Right atrium auricular region (tissue), 2 donors: ENCODE results near the gene DGCR6L. TPM values are rescaled to one million over a fixed set of nuclear protein-coding genes. Genes with fewer than 3 reads are reported as not detected.

Experiments
- DNase-seq: peaks from one replicate; pipeline ENCODE4 v3.0.0-alpha.2; 2019; ENCODE audit warnings: low spot score
- H3K27ac ChIP-seq, 2 donors: fragments of 200-600 bp; sonication (generic); 1 replicate in 1 of 2; 2 replicates in 1 of 2; pipeline ENCODE4 v1.5.1; 2016 to 2019
- H3K27me3 ChIP-seq, 2 donors: fragments of 200-600 bp; sonication (generic); one replicate each; pipeline versions ENCODE4 v1.5.1 to v1.6.0; 2017 to 2019
- H3K36me3 ChIP-seq: fragments of 200-600 bp; sonication (generic); one replicate; pipeline ENCODE4 v1.5.1; 2016
- H3K4me1 ChIP-seq, 2 donors: fragments of 200-600 bp; sonication (generic); one replicate each; pipeline versions ENCODE4 v1.5.1 to v1.6.0; 2017 to 2019
- H3K4me3 ChIP-seq, 2 donors: fragments of 200-600 bp; sonication (generic); 1 replicate in 1 of 2; 2 replicates in 1 of 2; pipeline ENCODE4 v1.5.1; 2017 to 2019; ENCODE audit warnings: mild to moderate bottlenecking in 1 of 2, moderate library complexity in 1 of 2
- H3K9me3 ChIP-seq, 2 donors: fragments of 200-600 bp; sonication (generic); one replicate each; pipeline ENCODE4 v1.5.1; 2019
- total RNA-seq, 2 donors: library from RNA; depleted of rRNA; stranded (reverse); fragments of >200 nt; gene quantifications; one replicate each; pipeline ENCODE4 v1.1.0, GENCODE V29; 2016
- TF ChIP-seq, protein P1 (sequence below), 2 donors: fragments of 200-600 bp; sonication (generic); IDR thresholded peaks; one replicate each; pipeline ENCODE4 v1.5.1; 2019; ENCODE audit warnings: antibody characterized with exemption in 2 of 2

DGCR6L gene
- total RNA-seq, 2 donors from 2014 or later = 60.4 to 64.3 TPM

DNA sequence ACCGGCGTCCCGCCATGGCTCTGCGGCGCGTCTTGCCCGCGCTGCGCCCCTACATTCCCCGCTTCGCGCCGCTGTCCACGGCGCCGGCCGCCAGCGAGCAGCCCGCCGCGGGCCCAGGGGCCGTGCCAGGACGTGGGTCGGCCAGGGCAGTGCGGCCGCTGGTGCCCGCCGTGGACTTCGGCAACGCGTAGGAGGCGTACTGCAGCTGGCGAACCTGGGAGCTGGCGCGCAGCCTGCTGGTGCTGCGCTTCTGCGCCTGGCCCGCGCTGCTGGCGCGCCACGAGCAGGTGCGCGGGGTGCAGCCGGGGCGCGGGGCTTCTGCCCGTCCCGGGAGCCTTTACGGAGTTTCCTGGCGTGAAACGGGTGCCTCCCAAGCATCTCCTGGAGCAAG lies 20.1 kb downstream of the DGCR6L start:
- Histone ChIP-seq H3K4me1 (peaks cover 0 to 19% of the 10 kb centered on the region in 2 donors), H3K36me3 (no peaks in the 10 kb centered on the region), H3K9me3 (no peaks in the 10 kb centered on the region), H3K27ac (no peak overlapping the region), H3K27me3 (no peaks in the 10 kb centered on the region), H3K4me3 (peak overlapping the region; percentile 54 to 60)
- no peak for DNase-seq
- TF ChIP-seq, protein P1, sequence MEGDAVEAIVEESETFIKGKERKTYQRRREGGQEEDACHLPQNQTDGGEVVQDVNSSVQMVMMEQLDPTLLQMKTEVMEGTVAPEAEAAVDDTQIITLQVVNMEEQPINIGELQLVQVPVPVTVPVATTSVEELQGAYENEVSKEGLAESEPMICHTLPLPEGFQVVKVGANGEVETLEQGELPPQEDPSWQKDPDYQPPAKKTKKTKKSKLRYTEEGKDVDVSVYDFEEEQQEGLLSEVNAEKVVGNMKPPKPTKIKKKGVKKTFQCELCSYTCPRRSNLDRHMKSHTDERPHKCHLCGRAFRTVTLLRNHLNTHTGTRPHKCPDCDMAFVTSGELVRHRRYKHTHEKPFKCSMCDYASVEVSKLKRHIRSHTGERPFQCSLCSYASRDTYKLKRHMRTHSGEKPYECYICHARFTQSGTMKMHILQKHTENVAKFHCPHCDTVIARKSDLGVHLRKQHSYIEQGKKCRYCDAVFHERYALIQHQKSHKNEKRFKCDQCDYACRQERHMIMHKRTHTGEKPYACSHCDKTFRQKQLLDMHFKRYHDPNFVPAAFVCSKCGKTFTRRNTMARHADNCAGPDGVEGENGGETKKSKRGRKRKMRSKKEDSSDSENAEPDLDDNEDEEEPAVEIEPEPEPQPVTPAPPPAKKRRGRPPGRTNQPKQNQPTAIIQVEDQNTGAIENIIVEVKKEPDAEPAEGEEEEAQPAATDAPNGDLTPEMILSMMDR (IDR thresholded peaks at IDR 0.05) = no peak

DNA sequence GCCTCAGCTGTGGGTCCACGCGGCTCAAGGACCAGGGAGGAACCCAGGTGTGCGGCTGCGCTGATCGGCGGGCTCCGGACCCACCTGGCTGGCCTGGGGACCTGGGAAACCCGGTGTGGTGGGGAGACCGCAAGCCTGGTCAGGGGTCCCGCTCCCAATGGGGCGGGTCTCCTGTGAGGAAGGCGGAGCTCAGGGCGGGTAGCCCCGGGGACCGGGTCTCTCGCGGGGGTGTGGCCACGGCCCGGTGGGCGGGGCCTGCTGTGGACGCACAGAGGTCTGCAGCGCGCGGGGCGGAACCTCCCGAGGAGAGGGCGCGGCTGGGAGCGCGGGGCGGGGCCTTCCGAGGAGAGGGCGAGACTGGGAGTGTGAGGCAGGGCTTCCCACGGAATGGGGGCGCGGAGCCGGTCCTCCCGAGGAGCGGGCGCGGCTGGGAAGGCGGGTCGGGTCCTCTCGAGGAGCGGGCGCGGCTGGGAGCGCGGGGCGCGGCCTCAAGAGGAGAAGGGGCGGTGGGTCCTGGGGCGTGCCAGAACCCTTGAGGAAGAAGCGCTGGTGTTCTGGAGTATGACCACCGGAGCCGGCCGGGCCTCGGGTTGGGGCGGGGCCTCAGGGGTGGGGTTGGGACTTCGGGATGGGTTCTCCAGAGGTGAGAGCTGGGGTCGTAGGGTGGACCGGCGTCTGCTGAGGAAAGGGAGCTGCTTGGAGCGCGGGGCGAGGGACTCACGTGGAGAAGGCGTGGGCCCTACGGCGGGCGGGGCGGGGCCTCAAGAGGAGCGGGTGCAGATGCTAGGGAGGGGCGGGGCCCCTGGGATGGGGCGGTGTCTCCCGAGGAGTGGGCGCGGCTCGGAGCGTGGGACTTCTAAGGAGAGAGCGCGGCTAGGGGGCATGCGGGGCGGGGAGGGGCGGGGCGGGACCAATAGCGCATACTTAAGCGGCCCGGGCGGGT lies 20.8 kb downstream of the DGCR6L start:
- Histone ChIP-seq H3K27me3 (no peaks in the 10 kb centered on the region), H3K27ac (no peak overlapping the region), H3K9me3 (no peaks in the 10 kb centered on the region), H3K4me3 (peak overlapping the region; percentile 54 to 60), H3K4me1 (peaks cover 0 to 19% of the 10 kb centered on the region in 2 donors), H3K36me3 (no peaks in the 10 kb centered on the region)
- DNase-seq = peak; percentile 65
- TF ChIP-seq, protein P1 (IDR thresholded peaks at IDR 0.05) = no peak

DNA sequence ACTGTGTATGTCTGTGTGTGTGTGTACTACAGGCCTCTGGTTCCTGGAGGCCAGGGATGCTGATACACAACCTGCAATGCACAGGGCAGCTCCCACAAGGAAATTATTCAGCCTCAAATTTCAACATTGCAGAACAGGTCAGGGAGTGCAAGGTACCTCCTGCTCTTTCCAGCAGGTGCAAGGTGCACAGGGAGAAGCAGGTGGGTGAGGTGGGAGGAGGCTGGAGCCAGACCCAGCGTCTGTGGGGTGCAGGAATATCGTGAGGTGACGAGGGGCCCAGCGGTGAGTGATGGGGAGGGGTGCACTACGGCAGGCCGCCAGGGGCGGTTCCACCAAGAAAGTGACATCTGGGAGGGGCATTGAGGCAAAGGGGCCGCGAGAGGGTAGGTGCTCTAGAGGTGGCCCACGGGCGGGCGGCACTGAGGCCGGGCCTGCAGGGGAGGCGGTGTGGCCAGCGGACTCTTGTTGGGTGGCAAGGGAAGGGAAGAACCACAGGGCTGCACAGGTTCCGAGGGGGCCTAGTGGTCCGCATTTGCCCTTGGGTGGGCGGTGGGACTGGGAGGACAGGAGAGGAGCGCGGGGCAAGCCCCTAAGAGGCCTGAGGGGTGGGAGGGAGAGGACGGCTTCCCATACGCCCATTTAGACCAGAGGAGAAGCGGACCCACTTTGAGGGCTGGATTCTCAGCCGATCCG lies 21.6 kb downstream of the DGCR6L start:
- no peaks in the 10 kb centered on the region for H3K9me3 ChIP-seq
- peak overlapping the region in 1 of 2 donors; percentile 60 for H3K4me3 ChIP-seq
- no peak for DNase-seq
- TF ChIP-seq, protein P1 (IDR thresholded peaks at IDR 0.05) = no peak
- no peaks in the 10 kb centered on the region for H3K36me3 ChIP-seq
- H3K27me3 ChIP-seq = no peaks in the 10 kb centered on the region
- peaks cover 0 to 19% of the 10 kb centered on the region in 2 donors for H3K4me1 ChIP-seq
- no peak overlapping the region for H3K27ac ChIP-seq

DNA sequence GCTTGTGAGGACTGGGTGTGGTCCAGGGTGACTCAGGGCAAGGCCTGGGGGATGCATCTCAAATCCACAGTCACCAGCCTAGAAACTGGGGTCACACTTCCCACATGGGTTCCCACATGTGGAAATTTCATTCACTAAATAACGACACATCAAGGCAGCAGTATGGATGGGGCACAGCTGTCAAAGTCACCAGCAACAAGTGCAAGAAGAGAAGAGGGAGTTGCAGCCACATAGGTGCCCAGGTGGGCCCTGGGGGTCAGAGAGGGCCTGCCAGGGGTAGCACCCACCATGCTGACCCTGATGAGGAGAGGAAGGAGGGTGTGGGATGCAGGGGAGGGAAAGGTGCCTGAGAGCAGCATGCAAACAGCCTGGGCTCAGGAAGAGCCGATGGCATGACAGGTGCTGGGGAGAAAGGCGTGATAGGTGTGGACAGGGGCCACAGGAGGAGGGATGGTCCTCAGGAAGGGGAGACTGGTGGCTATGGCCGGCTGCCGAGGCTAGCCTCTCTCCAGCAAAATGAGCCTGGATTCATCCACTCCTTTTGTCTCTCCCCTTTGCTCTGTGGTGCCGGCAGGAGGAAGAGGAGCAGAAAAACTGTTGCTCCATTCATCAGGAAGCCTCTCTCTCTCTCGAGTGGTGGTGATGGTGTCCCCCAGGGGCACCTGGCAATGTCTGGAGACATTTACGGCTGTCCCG lies 22.3 kb downstream of the DGCR6L start:
- no peak overlapping the region for H3K27ac ChIP-seq
- H3K36me3 ChIP-seq = no peaks in the 10 kb centered on the region
- no peak for DNase-seq
- no peaks in the 10 kb centered on the region for H3K27me3 ChIP-seq
- H3K4me1 ChIP-seq = peaks cover 0 to 19% of the 10 kb centered on the region in 2 donors
- H3K9me3 ChIP-seq = no peaks in the 10 kb centered on the region
- H3K4me3 ChIP-seq = no peak overlapping the region
- TF ChIP-seq, protein P1 (IDR thresholded peaks at IDR 0.05) = no peak

DNA sequence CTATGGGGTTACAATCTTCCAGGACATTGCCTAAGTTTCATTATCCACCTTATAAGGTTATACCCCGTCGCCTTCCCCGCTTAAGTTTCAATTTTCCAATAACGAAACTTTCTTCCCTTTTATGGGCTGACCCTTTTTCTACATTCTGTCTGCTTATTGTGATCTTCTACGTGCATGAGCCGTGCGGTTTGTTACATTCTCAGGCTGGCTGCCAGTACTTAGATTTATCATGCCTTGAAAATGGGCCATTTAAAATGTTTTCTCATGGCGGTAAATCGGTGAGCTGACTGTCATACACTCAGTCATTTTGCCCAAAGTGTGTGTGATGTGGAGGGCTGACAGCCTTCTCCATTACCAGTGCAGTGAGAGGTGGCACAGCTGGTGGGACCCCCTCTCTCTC lies 23.3 kb downstream of the DGCR6L start:
- Histone ChIP-seq H3K27ac (no peak overlapping the region), H3K36me3 (no peaks in the 10 kb centered on the region), H3K4me3 (no peak overlapping the region), H3K4me1 (peaks cover 0 to 19% of the 10 kb centered on the region in 2 donors), H3K27me3 (no peaks in the 10 kb centered on the region), H3K9me3 (no peaks in the 10 kb centered on the region)
- TF ChIP-seq, protein P1 (IDR thresholded peaks at IDR 0.05) = no peak
- no peak for DNase-seq
